Measurements from ENCODE around the gene PRDM11. TPM values are rescaled to one million over a fixed set of nuclear protein-coding genes. Genes with fewer than 3 reads are reported as not detected.

PRDM11 gene
- total and polyA plus RNA-seq, 2 of the 4 experiments (the other 2 are of a cell fraction): 2.2 to 2.7 TPM

DNA sequence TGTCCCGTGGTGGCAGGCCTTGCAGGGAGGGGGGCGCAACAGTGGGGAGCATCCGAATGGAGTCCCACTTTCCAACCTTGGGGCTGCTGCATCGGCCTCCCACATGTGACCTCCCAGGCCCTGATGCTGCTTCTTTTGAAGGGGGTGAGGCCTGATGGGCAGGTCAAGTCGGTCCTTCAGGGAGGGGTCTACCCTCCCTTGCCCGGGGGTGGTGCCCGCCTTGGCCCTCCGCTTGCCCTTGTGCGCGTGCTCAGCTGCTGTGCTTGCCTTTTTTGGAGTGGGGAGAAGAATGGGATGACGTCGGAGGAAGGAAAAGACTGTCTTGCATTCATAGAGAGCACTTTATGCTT is 66.9 kb downstream of the PRDM11 start:
- ATAC-seq (ENCODE audit: low read depth): no peak
- no peak overlapping the region for H3K4ac ChIP-seq (ENCODE audit: low read depth, low read length)
- no peak overlapping the region for H2BK120ac ChIP-seq (ENCODE audit: low read depth, low read length)
- H3K14ac ChIP-seq (replicated peaks; ENCODE audit: low read depth, low read length): no peak overlapping the region
- intact Hi-C loops (cut with micrococcal nuclease): no loop called here
- no peak overlapping the region for H2AK9ac ChIP-seq (replicated peaks; ENCODE audit: low read depth, low read length, poor library complexity)
- no peak overlapping the region for H4K91ac ChIP-seq (ENCODE audit: insufficient read depth, low read depth, low read length)
- no peaks in the 10 kb centered on the region for H3K79me1 ChIP-seq (ENCODE audit: low read depth in 1 of 2, low read length in 2 of 2)
- no peak overlapping the region for H4K5ac ChIP-seq (ENCODE audit: low read depth, low read length)
- peaks cover 4% of the 10 kb centered on the region; the same call in 1 of the 2 replicates for H3K36me3 ChIP-seq (ENCODE audit: control insufficient read depth, insufficient read depth, low read length)
- no peak overlapping the region for H2BK15ac ChIP-seq (ENCODE audit: low read depth, low read length)
- H3K4me1 ChIP-seq (ENCODE audit: control insufficient read depth, insufficient read depth, low read length): no peaks in the 10 kb centered on the region; the same call in 1 of the 2 replicates
- H3K23ac ChIP-seq (ENCODE audit: low read depth, low read length): no peak overlapping the region
- H3K56ac ChIP-seq (ENCODE audit: extremely low read depth, insufficient read depth, low read length): no peak overlapping the region
- DNase-seq: no peak
- no peak overlapping the region for H3K18ac ChIP-seq (ENCODE audit: low read depth, low read length)
- no peak overlapping the region for H2AK5ac ChIP-seq (ENCODE audit: low read depth, low read length)
- H2AFZ ChIP-seq (replicated peaks; ENCODE audit: low read length, poor library complexity): no peak overlapping the region
- no peaks in the 10 kb centered on the region for H3K27me3 ChIP-seq (ENCODE audit: control insufficient read depth, insufficient read depth, low read length)
- no peak overlapping the region for H2BK20ac ChIP-seq (ENCODE audit: low read depth, low read length)
- POLR2A ChIA-PET (ENCODE audit: unreplicated experiment): no interaction called here
- no peak overlapping the region for H3K4me3 ChIP-seq (ENCODE audit: insufficient read depth, low read depth, low read length)
- no peaks in the 10 kb centered on the region; the same call in 1 of the 2 replicates for H3K9me1 ChIP-seq (ENCODE audit: insufficient read depth, low read length)
- dilution Hi-C loops (cut with HindIII; ENCODE audit: low sequenced_read_pairs, unreplicated experiment): no loop called here
- no peak overlapping the region for H4K8ac ChIP-seq (ENCODE audit: low read depth in 2 of 2, low read length in 2 of 2)
- CTCF ChIA-PET: interaction anchor here (0.6 kb wide), 1 partner anchor 11 kb away, joined by 3 read pairs; no protein-coding TSS in a partner anchor
- no TSS peak for BruUV-seq (replicated peaks)
- H3K4me2 ChIP-seq (ENCODE audit: low read depth, low read length): no peak overlapping the region
- no peaks in the 10 kb centered on the region for H3K9me3 ChIP-seq (ENCODE audit: control insufficient read depth, insufficient read depth, low read length)
- WGBS, 2 experiments (ENCODE audit: extremely low coverage in 2 of 2, insufficient read length in 1 of 2): 60% methylated on average over 1 of the region's 12 CpGs; no CpG with 5 or more reads in 1 of the 2 experiments
- H3K9ac ChIP-seq (ENCODE audit: low read depth, low read length): no peak overlapping the region
- in situ Hi-C loops (cut with MboI; ENCODE audit: low sequenced_read_pairs): no loop called here
- H3K27ac ChIP-seq (ENCODE audit: insufficient read depth, low read length): no peak overlapping the region
- TF ChIP-seq NFE2L2 (IDR thresholded peaks at IDR 0.05; ENCODE audit: low read depth, low read length): no peak
- TF ChIP-seq MAFK (IDR thresholded peaks at IDR 0.05; ENCODE audit: low read depth, low read length): no peak
- no peaks in the 10 kb centered on the region for H4K20me1 ChIP-seq (ENCODE audit: insufficient read depth, low read length)
- H2BK5ac ChIP-seq (ENCODE audit: low read depth, low read length, poor library complexity, severe bottlenecking): no peak overlapping the region
